Choroid plexus epithelial cell (primary cell): ENCODE results near the gene POLR3A.
A peak's percentile ranks its signal among the peaks of the same experiment; 100 is the strongest.

Experiments
- DNase-seq: peaks from one replicate; pipeline ENCODE4 v3.0.0-alpha.2; 2010; ENCODE audit warnings: low read depth
- H3K4me3 ChIP-seq: 2 replicates; pipeline ENCODE4 v1.5.1; 2011; ENCODE audit warnings: low read depth, mild to moderate bottlenecking, control low read depth, low read length, moderate library complexity
- TF ChIP-seq, protein P1 (sequence below): conservative IDR thresholded peaks from 2 replicates; pipeline ENCODE4 v1.5.1; 2011; ENCODE audit warnings: low read depth, mild to moderate bottlenecking, control low read depth, inconsistent platforms, low read length, moderate library complexity

The POLR3A gene

GRCh38 chr10:77939561-77940001 is 89.7 kb downstream of the POLR3A start:
- TF ChIP-seq, protein P1, sequence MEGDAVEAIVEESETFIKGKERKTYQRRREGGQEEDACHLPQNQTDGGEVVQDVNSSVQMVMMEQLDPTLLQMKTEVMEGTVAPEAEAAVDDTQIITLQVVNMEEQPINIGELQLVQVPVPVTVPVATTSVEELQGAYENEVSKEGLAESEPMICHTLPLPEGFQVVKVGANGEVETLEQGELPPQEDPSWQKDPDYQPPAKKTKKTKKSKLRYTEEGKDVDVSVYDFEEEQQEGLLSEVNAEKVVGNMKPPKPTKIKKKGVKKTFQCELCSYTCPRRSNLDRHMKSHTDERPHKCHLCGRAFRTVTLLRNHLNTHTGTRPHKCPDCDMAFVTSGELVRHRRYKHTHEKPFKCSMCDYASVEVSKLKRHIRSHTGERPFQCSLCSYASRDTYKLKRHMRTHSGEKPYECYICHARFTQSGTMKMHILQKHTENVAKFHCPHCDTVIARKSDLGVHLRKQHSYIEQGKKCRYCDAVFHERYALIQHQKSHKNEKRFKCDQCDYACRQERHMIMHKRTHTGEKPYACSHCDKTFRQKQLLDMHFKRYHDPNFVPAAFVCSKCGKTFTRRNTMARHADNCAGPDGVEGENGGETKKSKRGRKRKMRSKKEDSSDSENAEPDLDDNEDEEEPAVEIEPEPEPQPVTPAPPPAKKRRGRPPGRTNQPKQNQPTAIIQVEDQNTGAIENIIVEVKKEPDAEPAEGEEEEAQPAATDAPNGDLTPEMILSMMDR: peak; percentile 12
- H3K4me3 ChIP-seq: no peak overlapping the region
- peak; percentile 94 for DNase-seq

DNA sequence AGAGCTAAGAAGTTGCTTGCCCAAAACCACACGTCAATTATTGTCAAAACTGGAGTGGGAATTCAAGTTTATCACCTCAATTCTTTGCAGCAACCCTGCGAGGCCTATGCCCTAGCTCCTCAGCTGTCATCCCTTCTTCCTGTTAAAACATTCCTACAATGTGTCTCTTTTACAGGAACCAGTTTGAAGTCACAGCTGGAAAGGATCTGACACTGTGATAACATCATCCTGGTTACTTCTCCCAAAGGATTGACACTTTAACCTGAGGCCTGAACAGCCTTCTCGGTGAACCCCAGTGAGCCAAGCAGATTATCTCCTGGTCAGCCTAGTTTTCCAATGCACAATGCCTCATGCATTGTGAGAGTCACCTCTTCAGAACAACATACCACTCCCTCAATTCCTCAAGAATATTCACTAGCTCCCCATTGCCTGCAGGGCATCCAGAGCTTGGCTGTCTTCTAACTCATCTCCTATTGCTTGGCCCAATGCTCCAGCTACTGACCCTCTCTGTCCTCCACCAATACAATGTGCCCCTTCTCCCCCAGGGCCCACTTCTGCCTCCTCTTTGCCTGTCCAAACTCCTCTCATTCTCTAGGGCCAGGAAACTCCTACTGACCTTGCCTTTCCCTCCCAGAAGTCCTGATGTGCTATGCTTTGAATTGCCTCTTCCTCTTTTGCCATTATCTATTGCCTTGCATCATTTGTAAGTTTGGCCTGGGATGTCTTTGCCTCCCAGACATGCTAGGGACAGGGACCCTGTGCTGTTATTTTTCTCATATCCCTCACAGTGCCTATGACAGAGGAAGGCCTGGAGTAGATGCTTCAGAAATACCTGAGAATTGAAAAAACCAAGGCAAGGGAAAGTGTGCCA is 92.4 kb downstream of the POLR3A start:
- TF ChIP-seq, protein P1: no peak
- H3K4me3 ChIP-seq: no peak overlapping the region
- DNase-seq: no peak

GRCh38 chr10:77932016-77932715 is 97.1 kb downstream of the POLR3A start:
- no peak overlapping the region for H3K4me3 ChIP-seq
- no peak for DNase-seq
- TF ChIP-seq, protein P1: no peak

GRCh38 chr10:77927402-77928246 is 101.7 kb downstream of the POLR3A start:
- DNase-seq: no peak
- TF ChIP-seq, protein P1: no peak
- peak overlapping the region; percentile 65 for H3K4me3 ChIP-seq

DNA sequence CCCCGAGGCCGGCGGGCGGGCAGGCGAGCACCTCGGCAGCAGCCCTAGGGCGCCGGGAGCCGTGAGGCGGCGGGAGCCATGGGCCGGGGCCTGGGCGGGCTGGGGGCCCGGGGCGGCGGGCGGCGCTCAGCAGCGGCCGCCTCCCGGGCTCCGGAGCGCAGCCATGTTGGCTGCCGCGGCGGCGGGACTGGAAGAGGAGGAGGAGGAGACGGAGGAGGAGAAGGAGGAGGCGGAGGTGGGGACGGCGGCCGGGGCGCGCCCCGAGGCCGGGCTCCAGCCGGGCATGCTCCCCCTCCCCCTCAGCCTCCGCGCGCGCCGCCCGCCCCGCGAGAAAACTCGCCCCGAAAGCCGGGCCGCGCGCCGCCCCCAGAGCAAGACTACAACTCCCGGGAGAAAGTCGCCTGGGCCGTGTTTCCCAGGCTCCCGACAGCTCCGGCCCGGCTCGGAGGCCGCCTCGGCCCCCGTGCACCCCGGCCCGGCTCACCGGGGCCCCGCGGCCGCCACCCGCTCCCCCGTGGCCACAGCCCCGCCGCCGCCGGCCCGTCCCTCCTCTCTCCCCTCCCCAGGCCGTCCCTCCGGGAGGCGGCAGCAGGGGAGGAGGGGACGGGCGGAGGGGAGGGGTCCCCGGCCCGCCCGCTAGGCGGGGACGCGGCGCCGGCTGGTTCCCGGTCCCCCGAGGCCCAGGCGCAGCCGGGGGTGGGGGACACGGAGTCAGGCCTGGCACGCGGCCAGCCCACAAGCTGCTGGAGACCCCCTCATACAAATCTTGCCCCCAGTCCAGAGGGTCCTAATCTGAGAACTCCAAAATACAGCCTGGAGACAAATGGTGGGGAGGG is 102.5 kb downstream of the POLR3A start, which contains the start of gene DLG5:
Gene DLG5, minus strand, starts transcription at position 190 of the 836 bp plus-strand sequence. CDS start 235 bp downstream, outside the sequence.
- TF ChIP-seq, protein P1: no peak
- DNase-seq: peak; percentile 32
- peak within 1 kb of the TSS; percentile 65 for H3K4me3 ChIP-seq
